DLD1 (cell line): ENCODE data around the gene ZNF280C.
"Not testable (repeated sequence)": the region's sequence is repeated elsewhere in the genome, so short reads cannot be mapped to it uniquely, and the experiment has no call there.

Experiments
- in situ Hi-C: cut with HindIII; loops from 2 replicates; pipeline ENCODE4 v1.10.0; 2017; ENCODE audit warnings: low sequenced_read_pairs

Gene ZNF280C

DNA sequence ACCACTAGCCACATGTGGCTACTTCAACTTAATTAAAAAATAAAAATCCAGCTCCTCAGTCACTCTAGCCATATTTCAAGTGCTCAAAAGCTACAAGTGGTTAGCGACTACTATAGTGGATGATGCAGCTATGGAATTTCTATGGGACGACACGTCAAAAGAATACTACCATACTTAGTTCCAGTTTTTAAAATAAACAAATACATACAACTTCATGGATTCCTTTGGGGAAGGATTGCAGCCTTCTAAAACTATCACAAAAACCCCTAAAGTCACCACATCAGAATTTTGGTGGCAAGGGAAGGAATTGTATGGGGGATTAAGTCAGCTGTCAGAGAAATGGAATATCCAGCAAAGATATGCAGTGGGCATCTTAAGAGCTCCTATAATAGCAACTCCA lies 6.5 kb downstream of the ZNF280C start:
- in situ Hi-C loops: no loop called here

DNA sequence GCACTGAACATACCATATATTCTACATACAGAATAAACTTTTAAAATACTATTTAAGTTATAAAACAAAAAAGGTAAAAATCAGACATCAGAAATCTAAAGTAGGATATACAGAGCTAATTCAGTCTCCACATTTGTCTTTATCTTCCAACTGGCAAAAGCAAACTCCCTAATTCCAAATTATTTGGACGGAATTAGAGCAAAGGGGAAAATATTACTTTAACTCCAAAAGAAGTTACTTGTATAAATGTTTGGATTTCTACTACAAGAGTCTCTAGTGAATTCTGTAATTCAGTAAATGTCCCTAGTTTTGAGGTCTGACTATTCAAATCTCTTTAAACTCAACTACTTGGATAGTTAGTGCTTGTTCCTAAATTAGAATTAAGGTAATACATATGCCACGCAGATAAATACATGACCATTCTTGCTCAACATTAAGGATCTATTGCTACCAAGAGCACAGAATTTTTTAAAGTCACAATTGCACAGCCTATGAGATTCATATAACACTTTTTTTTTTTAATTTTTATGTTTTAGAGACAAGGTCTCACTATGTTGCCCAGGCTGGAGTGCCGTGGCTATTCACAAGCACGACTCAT lies 7.3 kb downstream of the ZNF280C start:
- in situ Hi-C loops: no loop called here

GRCh38 chrX:130260316-130260715 lies 8.4 kb downstream of the ZNF280C start:
- in situ Hi-C loops: no loop called here

DNA sequence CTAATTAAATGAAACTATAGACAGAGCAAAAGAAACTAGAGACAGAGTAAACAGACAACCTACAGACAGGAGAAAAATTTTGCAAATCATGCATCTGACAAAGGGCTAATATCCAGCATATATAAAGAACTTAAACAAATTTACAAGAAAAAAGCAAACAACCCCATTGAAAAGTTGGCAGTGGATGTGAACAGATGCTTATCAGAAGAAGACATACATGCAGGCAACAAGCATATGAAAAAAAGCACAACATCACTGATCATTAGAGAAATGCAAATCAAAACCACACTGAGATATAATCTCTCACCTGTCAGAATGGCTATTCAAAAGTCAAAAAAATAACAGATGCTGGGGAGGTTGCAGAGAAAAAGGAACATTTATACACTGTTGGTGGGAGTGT lies 14.8 kb downstream of the ZNF280C start:
- in situ Hi-C loops: no loop called here

GRCh38 chrX:130251671-130252070 lies 17.0 kb downstream of the ZNF280C start:
- in situ Hi-C loops: no loop called here

DNA sequence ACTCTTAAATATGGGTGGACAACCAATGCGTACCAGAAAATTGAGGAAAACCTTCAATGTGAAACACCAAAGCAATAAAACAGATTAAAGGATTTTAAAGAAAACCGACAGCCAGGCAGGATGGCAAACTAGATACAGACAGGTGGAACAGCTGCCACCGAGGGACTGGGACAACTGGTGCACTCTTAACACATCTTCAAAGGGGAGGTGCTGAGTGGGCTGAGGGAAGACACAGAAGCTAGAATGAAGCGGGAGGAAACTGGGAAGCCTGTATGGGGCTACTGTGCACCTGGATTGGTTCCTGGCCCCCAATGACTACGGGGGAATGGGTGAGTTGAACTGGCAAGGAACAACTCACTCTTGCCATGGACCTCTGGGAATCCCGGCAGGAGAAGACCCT lies 20.7 kb downstream of the ZNF280C start:
- in situ Hi-C loops: no loop called here

DNA sequence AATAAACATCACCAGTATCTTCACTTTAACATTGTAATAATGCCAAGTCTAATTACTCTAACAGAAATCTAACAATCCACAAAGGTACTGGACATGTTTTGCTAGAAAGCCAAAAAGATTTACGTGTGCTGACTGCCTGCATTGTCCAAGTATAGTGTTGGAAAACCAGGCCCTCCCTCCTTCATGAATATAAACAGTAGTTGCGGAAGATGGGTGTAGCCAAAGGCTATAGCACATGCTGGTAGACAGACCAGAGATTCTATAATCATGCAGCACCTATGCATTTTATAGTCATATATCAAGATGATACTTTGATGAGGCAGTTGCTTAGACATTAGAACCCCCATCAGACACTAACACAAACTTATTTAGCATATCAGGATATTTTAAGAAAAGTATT lies 22.6 kb downstream of the ZNF280C start:
- in situ Hi-C loops: no loop called here

DNA sequence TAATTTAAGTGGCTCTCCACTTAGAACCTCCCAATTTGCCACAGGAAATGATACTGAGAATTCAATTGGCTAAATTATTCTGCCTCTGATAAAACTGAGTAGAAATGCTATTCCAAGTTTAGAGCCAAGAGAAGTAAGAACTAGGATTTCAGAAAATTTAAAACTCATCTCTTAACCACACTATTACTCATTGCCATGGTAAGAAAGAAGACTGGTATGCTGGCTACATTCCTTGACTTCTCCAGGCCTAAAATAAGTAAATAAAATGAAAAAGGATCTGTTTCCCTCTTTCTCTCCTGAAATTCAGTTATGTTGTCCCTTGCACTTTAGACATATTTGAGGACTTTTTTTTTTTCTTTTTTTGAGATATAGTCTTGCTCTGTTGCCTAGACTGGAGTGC lies 23.3 kb downstream of the ZNF280C start:
- in situ Hi-C loops: no loop called here

- in situ Hi-C loops: not testable (repeated sequence)
These were observed 37.5 kb downstream of the ZNF280C start for GRCh38 chrX:130231184-130231583.

GRCh38 chrX:130228871-130229270 lies 39.8 kb downstream of the ZNF280C start:
- in situ Hi-C loops: no loop called here

DNA sequence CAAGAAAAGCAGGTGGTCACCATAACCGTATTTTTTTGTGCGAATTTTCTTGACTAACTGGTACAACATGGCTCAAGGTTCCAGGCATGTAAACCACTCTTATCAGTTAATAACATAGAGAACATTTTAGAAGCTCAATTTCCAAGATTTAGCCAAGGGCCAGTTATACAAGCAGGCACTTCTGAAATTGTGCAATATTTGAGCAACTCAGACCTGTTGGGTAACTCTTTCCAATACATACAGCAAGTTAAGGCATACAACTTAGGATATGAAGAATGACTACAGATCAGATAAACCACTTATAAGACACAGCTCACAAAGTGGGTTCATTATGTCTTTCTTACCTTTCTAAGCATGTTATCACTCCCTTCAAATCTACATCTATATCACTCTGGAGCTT lies 43.9 kb downstream of the ZNF280C start:
- in situ Hi-C loops: no loop called here

GRCh38 chrX:130216320-130216719 lies 52.4 kb downstream of the ZNF280C start:
- in situ Hi-C loops: no loop called here

DNA sequence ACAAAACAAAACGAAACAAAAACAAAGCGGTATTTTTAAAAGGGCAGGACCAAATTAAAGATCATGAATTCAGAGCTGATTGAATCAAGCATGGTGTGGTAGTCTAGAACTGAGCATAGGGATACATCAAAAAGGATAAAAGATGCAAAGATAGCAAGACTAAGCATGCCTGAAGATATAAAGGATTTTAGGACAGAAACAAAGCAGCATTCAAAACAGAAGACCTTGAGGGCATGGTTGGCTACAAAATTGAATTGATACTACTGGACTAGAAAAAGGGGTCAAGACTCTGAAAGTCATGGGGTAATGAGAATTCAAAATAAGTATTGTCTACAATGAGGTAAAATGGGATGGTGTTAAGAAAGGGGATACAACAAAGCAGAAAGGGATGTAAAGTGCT lies 55.3 kb downstream of the ZNF280C start:
- in situ Hi-C loops: no loop called here

- in situ Hi-C loops: no loop called here
These were observed 56.3 kb downstream of the ZNF280C start for GRCh38 chrX:130212371-130212770.

- in situ Hi-C loops: no loop called here
These were observed 57.1 kb downstream of the ZNF280C start for GRCh38 chrX:130211415-130212186.

GRCh38 chrX:130204647-130205046 lies 64.1 kb downstream of the ZNF280C start:
- in situ Hi-C loops: no loop called here

- in situ Hi-C loops: no loop called here
These were observed 71.2 kb downstream of the ZNF280C start for GRCh38 chrX:130197464-130197863.

- in situ Hi-C loops: no loop called here
These were observed 72.2 kb downstream of the ZNF280C start for GRCh38 chrX:130196466-130196865.

DNA sequence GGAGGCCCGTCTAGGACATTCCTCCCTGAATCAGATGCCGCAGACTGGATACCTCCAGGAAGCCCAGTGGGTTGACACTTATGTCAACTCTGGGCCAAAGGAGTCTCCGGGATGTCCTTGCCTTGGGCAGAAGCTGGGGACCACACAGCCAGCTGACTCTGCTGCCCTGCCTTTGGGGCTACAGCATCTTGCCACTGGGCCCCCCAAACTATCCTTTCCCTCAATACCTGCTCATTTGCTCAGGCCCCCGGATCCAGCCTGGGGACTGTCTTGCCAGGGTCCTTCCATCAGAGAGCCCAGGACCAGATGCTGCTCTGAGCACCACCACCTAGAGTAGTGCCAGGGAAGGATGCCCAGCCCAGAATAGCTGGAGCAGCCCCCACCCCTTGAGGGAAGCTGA lies 77.9 kb downstream of the ZNF280C start:
- in situ Hi-C loops: no loop called here

DNA sequence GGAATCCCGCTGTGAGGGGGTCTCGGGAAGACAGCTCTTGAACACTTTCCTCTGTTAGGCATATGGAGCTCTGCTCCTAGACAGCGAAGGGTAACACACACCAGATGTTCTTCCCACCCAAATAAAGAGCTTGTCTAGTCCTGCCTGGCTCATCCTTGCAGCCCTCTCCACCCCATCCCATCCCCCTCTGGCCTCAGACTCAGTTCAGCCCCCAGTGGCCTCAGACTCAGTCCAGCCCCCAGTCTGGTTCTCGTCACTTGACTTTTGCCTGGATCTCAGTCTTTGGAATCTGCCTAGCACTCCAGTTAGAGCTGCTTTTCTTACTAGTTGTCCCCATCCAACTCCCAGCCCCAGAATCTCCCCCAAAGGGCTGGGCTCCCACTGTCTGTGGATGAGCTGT lies 82.0 kb downstream of the ZNF280C start:
- in situ Hi-C loops: no loop called here

DNA sequence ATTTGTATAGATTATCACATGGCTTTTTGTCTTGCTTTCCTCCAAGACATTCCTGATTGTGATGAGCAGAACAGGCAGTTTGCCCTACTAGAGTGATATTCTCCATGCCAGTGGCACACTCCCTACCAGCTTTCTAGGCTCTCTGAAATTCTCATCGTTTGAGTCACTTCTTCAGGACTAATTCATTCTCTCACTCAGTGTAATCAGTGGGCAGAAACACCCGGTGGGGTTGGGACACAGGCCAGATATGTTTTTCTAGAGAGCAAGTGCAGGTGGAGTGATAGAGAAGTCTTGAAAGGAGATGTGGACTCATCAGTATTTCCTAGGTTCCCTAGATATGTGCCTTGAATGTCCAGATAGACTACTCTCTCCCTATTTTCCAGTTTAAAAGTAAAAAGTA lies 83.8 kb downstream of the ZNF280C start:
- in situ Hi-C loops: no loop called here

- in situ Hi-C loops: no loop called here
These were observed 84.5 kb downstream of the ZNF280C start for GRCh38 chrX:130184168-130184567.
